HepG2 (cell line): ENCODE data around the gene TFAP2B. TPM values are rescaled to one million over a fixed set of nuclear protein-coding genes. Genes with fewer than 3 reads are reported as not detected.

ENCODE experiments used
- ATAC-seq: fragments of 200-7000 bp; cut with Tn5 transposase; 3 replicates; pipeline ENCODE4 v1.9.1; 2020; ENCODE audit warnings: mild to moderate bottlenecking, moderate library complexity
- BruUV-seq: library from RNA; stranded (reverse); fragments of 400-500 nt; replicated peaks from 2 replicates; lab custom pipeline; 2021; lab: Mats Ljungman, UMichigan
- CTCF ChIA-PET: fragments of 300-600 bp; formaldehyde crosslinking; extraction: SDS; loops from one replicate; lab custom pipeline; 2021; ENCODE audit warnings: low total read pairs, inconsistent platforms, low intra/inter-chr PET ratio; lab: Yijun Ruan, JAX
- POLR2A ChIA-PET: fragments of 350-600 bp; sonication (Branson Sonifier 250); formaldehyde crosslinking; loops from one replicate; lab custom pipeline; 2020; ENCODE audit warnings: antibody characterized with exemption, inconsistent platforms; lab: Yijun Ruan, JAX
- DNase-seq: peaks from one replicate; pipeline ENCODE4 v3.0.0-alpha.2; 2015; ENCODE audit warnings: low spot score
- FAIRE-seq: peaks from 3 replicates; lab custom pipeline; 2011; peaks lifted over from hg19 to GRCh38; lab: Jason Lieb, UNC
- H2AFZ ChIP-seq: one replicate; pipeline ENCODE4 v1.6.1; 2011; ENCODE audit warnings: low read length, inconsistent platforms
- H3K27ac ChIP-seq: fragments of 300-600 bp; 3 replicates; pipeline ENCODE4 v1.8.0; 2011; ENCODE audit warnings: mixed run types, mild to moderate bottlenecking, mixed read lengths, low read length, inconsistent platforms; ENCODE audit not compliant: insufficient read depth; ENCODE audit errors: extremely low read length
- H3K27me3 ChIP-seq, 2 experiments: fragments of 200-600 bp in 1 of 2; 2 replicates in 1 of 2; 3 replicates in 1 of 2; pipeline versions ENCODE4 v1.6.0 to v1.8.0; 2011; ENCODE audit warnings: low read length in 2 of 2, mild to moderate bottlenecking in 2 of 2, moderate library complexity in 2 of 2, inconsistent platforms in 1 of 2; ENCODE audit not compliant: insufficient read depth in 2 of 2, control insufficient read depth in 1 of 2
- H3K36me3 ChIP-seq, 2 experiments: fragments of 200-600 bp in 1 of 2; replicated peaks in 1 of 2; 2 replicates in 1 of 2; 3 replicates in 1 of 2; pipeline versions ENCODE4 v1.5.1 to v1.8.0; 2011; ENCODE audit warnings: low read length in 2 of 2, inconsistent platforms in 1 of 2; ENCODE audit not compliant: insufficient read depth in 2 of 2, control insufficient read depth in 1 of 2
- H3K4me1 ChIP-seq: 2 replicates; pipeline ENCODE4 v1.5.1; 2012; ENCODE audit warnings: low read length, inconsistent platforms; ENCODE audit not compliant: insufficient read depth
- H3K4me2 ChIP-seq: 2 replicates; pipeline ENCODE4 v1.6.0; 2011; ENCODE audit warnings: low read depth, low read length, inconsistent platforms
- H3K4me3 ChIP-seq, 3 experiments: fragments of 200-600 bp in 1 of 3; sonication (generic), shearing (Covaris generic) in 1 of 3; replicated peaks in 1 of 3; 2 replicates each; pipeline ENCODE4 v1.5.1; 2011 to 2016; ENCODE audit warnings: low read length in 3 of 3, inconsistent platforms in 2 of 3, low read depth in 2 of 3, mild to moderate bottlenecking in 2 of 3, control low read depth in 1 of 3, mixed read lengths in 1 of 3; ENCODE audit not compliant: insufficient read depth in 1 of 3
- H3K79me2 ChIP-seq: one replicate; pipeline ENCODE4 v1.6.1; 2011; ENCODE audit warnings: low read length, inconsistent platforms; ENCODE audit not compliant: insufficient read depth
- H3K9ac ChIP-seq: 2 replicates; pipeline ENCODE4 v1.6.0; 2011; ENCODE audit warnings: mild to moderate bottlenecking, low read depth, low read length, inconsistent platforms; ENCODE audit not compliant: insufficient read depth
- H3K9me3 ChIP-seq: 2 replicates; pipeline ENCODE4 v1.5.1; 2012; ENCODE audit warnings: mild to moderate bottlenecking, low read length
- H4K20me1 ChIP-seq: 2 replicates; pipeline ENCODE4 v1.6.0; 2011; ENCODE audit warnings: inconsistent platforms, mild to moderate bottlenecking, low read length, moderate library complexity; ENCODE audit not compliant: insufficient read depth
- GFI1 ChIP-seq: sonication (generic); formaldehyde crosslinking; IDR thresholded peaks from 2 replicates; pipeline ENCODE4 v1.5.0; 2020; ENCODE audit warnings: missing genetic modification reagents, mild to moderate bottlenecking, borderline replicate concordance
- KLF11 ChIP-seq: IDR thresholded peaks from 2 replicates; pipeline ENCODE4 v1.6.1; 2016; ENCODE audit warnings: missing compliant biosample characterization
- PAX8 ChIP-seq: sonication (generic); formaldehyde crosslinking; IDR thresholded peaks from 2 replicates; pipeline ENCODE4 v1.8.0; 2022; ENCODE audit warnings: mild to moderate bottlenecking, missing genetic modification reagents, borderline replicate concordance
- POLR2G ChIP-seq: fragments of 200-400 bp; formaldehyde crosslinking; IDR thresholded peaks from 2 replicates; pipeline ENCODE4 v1.6.1; 2018; ENCODE audit warnings: mild to moderate bottlenecking, low read depth, low read length, moderate library complexity
- RNF2 ChIP-seq: fragments of 450-650 bp; conservative IDR thresholded peaks from 2 replicates; pipeline ENCODE4 v1.6.1; 2016; ENCODE audit warnings: low read depth
- TMF1 ChIP-seq: sonication (generic); formaldehyde crosslinking; IDR thresholded peaks from 2 replicates; pipeline ENCODE4 v1.8.1; 2022; ENCODE audit warnings: low read depth, missing genetic modification reagents
- TRIM22 ChIP-seq: fragments of 450-650 bp; IDR thresholded peaks from 2 replicates; pipeline ENCODE4 v1.6.1; 2017
- YEATS2 ChIP-seq: sonication (generic); formaldehyde crosslinking; IDR thresholded peaks from 2 replicates; pipeline ENCODE4 v1.4.0; 2020; ENCODE audit warnings: missing genetic modification reagents, borderline replicate concordance
- ZBED4 ChIP-seq: sonication (generic); formaldehyde crosslinking; IDR thresholded peaks from 2 replicates; pipeline ENCODE4 v1.4.0; 2020; ENCODE audit warnings: missing genetic modification reagents, borderline replicate concordance
- ZFP91 ChIP-seq: sonication (generic); formaldehyde crosslinking; IDR thresholded peaks from 2 replicates; pipeline ENCODE4 v1.9.0; 2022; ENCODE audit warnings: missing genetic modification reagents, mild to moderate bottlenecking, borderline replicate concordance
- ZNF207 ChIP-seq: fragments of 450-650 bp; IDR thresholded peaks from 2 replicates; pipeline ENCODE4 v1.6.1; 2016; ENCODE audit warnings: antibody characterized with exemption, borderline replicate concordance
- ZNF773 ChIP-seq: sonication (generic); formaldehyde crosslinking; IDR thresholded peaks from 2 replicates; pipeline ENCODE4 v1.4.0; 2020; ENCODE audit warnings: missing genetic modification reagents, borderline replicate concordance
- ZNF777 ChIP-seq: sonication (generic); formaldehyde crosslinking; IDR thresholded peaks from 2 replicates; pipeline ENCODE4 v1.4.0; 2020; ENCODE audit warnings: missing genetic modification reagents
- ZNF788 ChIP-seq: sonication (generic); formaldehyde crosslinking; IDR thresholded peaks from 2 replicates; pipeline ENCODE4 v1.5.0; 2020; ENCODE audit warnings: mild to moderate bottlenecking, missing genetic modification reagents, borderline replicate concordance
- WGBS: methylation state at CpG from one replicate; pipeline ENCODE4 v1.1.6; 2017; ENCODE audit warnings: low lambda C conversion rate; 5-methylcytosine and 5-hydroxymethylcytosine counted together
- in situ Hi-C: cut with HindIII; loops from 2 replicates; pipeline ENCODE4 v1.10.0; 2017; ENCODE audit warnings: low pct_unique_long_range_greater_than_20kb; ENCODE audit not compliant: extremely low pct_ligation_motif_present
- intact Hi-C: fragments of 100-400 bp; cut with micrococcal nuclease; formaldehyde crosslinking; loops from one replicate; pipeline ENCODE4 v1.10.0; 2022; ENCODE audit not compliant: unreplicated experiment
- polyA plus RNA-seq, 8 experiments: library from polyadenylated mRNA; depleted of rRNA in 3 of 8; stranded (reverse) in 7 of 8; unstranded in 1 of 8; fragments of >200 nt; fragmentation: Illumina TruSeq in 4 of 8; extraction: Trizol in 4 of 8; gene quantifications; 2 replicates each; pipeline versions ENCODE4 v1.2.1 to v1.2.3, GENCODE V29; 2011 to 2016; ENCODE audit warnings: low read depth in 4 of 8, missing spikeins in 1 of 8, mixed read lengths in 1 of 8; ENCODE audit not compliant: insufficient read depth in 1 of 8
- total RNA-seq, 5 experiments: library from RNA; depleted of rRNA; stranded (reverse); fragments of >200 nt; fragmentation: Illumina TruSeq; extraction: Trizol; gene quantifications; 2 replicates each; pipeline ENCODE4 v1.2.3, GENCODE V29; 2016; ENCODE audit warnings: low read depth in 1 of 5

TFAP2B gene
- total and polyA plus RNA-seq, 2 of the 13 experiments (the other 11 are each of a cell fraction or from before 2014, with no cell fraction given): not detected

GRCh38 chr6:50795574-50795973, 23.1 kb upstream of the TFAP2B start:
- CTCF ChIA-PET: no interaction called here
- 0% methylated on average over 5 of the region's 5 CpGs for WGBS

GRCh38 chr6:50804283-50804682, 14.4 kb upstream of the TFAP2B start:
- H3K36me3 ChIP-seq: no peaks in the 10 kb centered on the region
- H3K79me2 ChIP-seq: no peaks in the 10 kb centered on the region
- BruUV-seq: no TSS peak
- no peak for DNase-seq
- ChIA-PET CTCF (no interaction called here), POLR2A (no interaction called here)
- H3K9me3 ChIP-seq: no peaks in the 10 kb centered on the region
- no peaks in the 10 kb centered on the region for H3K27me3 ChIP-seq
- no peak overlapping the region for H3K4me3 ChIP-seq
- intact Hi-C loops: no loop called here
- no peak overlapping the region for H2AFZ ChIP-seq
- no peak for ATAC-seq
- FAIRE-seq: no peak
- H3K9ac ChIP-seq: no peak overlapping the region
- no peaks in the 10 kb centered on the region for H3K4me1 ChIP-seq
- no peak overlapping the region for H3K27ac ChIP-seq
- H4K20me1 ChIP-seq: no peaks in the 10 kb centered on the region
- in situ Hi-C loops: no loop called here
- H3K4me2 ChIP-seq: no peak overlapping the region
- TF ChIP-seq ZNF788 (no peak), KLF11 (CRISPR knock-in tag) (no peak), PAX8 (no peak), ZNF777 (no peak), YEATS2 (CRISPR knock-in tag) (no peak), ZNF207 (no peak), TRIM22 (no peak), ZBED4 (CRISPR knock-in tag) (no peak)

More at GRCh38 chr6:50795574-50795973, 23.1 kb upstream of the TFAP2B start:
- no peaks in the 10 kb centered on the region for H4K20me1 ChIP-seq
- no peak overlapping the region for H3K4me3 ChIP-seq
- no peak overlapping the region for H3K27ac ChIP-seq
- H3K36me3 ChIP-seq: no peaks in the 10 kb centered on the region
- H3K79me2 ChIP-seq: no peaks in the 10 kb centered on the region
- H3K4me1 ChIP-seq: no peaks in the 10 kb centered on the region
- ATAC-seq: no peak
- POLR2A ChIA-PET: no interaction called here
- H3K4me2 ChIP-seq: no peak overlapping the region
- BruUV-seq: no TSS peak
- H3K9ac ChIP-seq: no peak overlapping the region
- DNase-seq: no peak
- in situ Hi-C loops (loop anchor here (25.0 kb wide), 1 partner anchor 658 kb away; no protein-coding TSS in a partner anchor), intact Hi-C loops (no loop called here)
- no peak for FAIRE-seq
- H2AFZ ChIP-seq: no peak overlapping the region
- H3K27me3 ChIP-seq: no peaks in the 10 kb centered on the region
- H3K9me3 ChIP-seq: no peaks in the 10 kb centered on the region
- TF ChIP-seq ZNF773 (CRISPR knock-in tag): no peak
- no peak for TF ChIP-seq TMF1 (CRISPR knock-in tag)
- TF ChIP-seq ZFP91 (CRISPR knock-in tag): no peak
- TF ChIP-seq RNF2: no peak
- TF ChIP-seq POLR2G: no peak
- no peak for TF ChIP-seq GFI1 (CRISPR knock-in tag)
